ENCODE data around the gene ERI2.

The ERI2 gene

DNA sequence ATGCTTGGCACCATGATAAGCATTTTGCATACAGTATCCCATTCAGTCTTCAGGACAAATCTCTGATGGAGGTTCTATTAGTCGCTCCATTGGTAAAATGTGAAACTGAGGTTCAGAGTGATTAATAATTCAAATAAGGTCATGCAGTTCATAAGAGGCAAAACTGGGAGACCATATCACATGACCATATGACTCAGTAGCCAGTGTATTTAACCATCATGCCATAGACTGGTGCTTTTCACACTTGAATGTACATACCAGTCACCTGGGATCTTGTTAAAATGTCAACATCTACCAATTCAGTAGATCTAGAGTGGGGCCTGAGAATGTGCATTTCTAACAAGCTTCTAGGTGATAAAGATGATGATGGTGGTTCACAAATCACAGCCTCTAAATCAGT lies 38.2 kb downstream of the ERI2 start:
- Histone ChIP-seq H3F3A (ENCODE audit: insufficient read depth, low read length) (peaks cover 5% of the 10 kb centered on the region; the same call in 1 of the 2 replicates), H3K9ac (ENCODE audit: low read length) (no peak overlapping the region), H3K36me3 (replicated peaks; ENCODE audit: insufficient read depth, low read length) (no peaks in the 10 kb centered on the region), H3K79me2 (ENCODE audit: low read length) (no peaks in the 10 kb centered on the region), H3K9me2 (replicated peaks; ENCODE audit: insufficient read depth, low read length) (no peaks in the 10 kb centered on the region), H3K27ac (ENCODE audit: low read length) (no peak overlapping the region), H4K20me1 (ENCODE audit: insufficient read depth, low read length) (no peaks in the 10 kb centered on the region), H3K4me3 (ENCODE audit: low read length) (no peak overlapping the region), H2AFZ (ENCODE audit: low read length) (no peak overlapping the region), H3K4me2 (ENCODE audit: low read depth, low read length) (no peak overlapping the region), H3K4me1 (ENCODE audit: low read length) (peaks cover 1% of the 10 kb centered on the region), H3K27me3 (replicated peaks; ENCODE audit: insufficient read depth, low read length) (no peaks in the 10 kb centered on the region), H3K9me3 (replicated peaks; ENCODE audit: insufficient read depth, low read length) (no peaks in the 10 kb centered on the region)
- TF ChIP-seq EZH2 (optimal IDR thresholded peaks at IDR 0.05; ENCODE audit: low read depth, low read length), result no peak
- TF ChIP-seq EZH2phosphoT487 (IDR thresholded peaks at IDR 0.05; ENCODE audit: low read length), result no peak
- TF ChIP-seq, protein P1, sequence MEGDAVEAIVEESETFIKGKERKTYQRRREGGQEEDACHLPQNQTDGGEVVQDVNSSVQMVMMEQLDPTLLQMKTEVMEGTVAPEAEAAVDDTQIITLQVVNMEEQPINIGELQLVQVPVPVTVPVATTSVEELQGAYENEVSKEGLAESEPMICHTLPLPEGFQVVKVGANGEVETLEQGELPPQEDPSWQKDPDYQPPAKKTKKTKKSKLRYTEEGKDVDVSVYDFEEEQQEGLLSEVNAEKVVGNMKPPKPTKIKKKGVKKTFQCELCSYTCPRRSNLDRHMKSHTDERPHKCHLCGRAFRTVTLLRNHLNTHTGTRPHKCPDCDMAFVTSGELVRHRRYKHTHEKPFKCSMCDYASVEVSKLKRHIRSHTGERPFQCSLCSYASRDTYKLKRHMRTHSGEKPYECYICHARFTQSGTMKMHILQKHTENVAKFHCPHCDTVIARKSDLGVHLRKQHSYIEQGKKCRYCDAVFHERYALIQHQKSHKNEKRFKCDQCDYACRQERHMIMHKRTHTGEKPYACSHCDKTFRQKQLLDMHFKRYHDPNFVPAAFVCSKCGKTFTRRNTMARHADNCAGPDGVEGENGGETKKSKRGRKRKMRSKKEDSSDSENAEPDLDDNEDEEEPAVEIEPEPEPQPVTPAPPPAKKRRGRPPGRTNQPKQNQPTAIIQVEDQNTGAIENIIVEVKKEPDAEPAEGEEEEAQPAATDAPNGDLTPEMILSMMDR (IDR thresholded peaks at IDR 0.05; ENCODE audit: low read length), result no peak
- DNase-seq, result no peak

DNA sequence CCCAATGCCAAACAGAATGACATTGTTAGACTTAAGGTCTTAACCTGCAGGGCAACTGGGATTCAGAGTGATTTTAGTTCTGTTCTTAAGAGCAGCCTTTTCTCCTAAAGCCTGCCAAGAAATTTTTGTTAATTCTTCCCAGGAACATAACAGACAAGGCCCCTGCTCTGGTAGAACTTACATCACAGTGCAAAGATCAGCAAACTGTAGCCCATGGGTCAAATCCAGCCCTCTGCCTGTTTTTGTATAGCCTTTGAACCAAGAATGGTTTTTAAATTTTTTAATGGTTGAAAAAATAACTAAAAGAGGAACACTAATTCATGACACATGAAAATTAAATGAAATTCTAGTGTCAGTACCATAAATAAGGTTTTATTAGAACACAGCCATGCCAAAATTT lies 38.7 kb downstream of the ERI2 start:
- Histone ChIP-seq H3K79me2 (ENCODE audit: low read length) (no peaks in the 10 kb centered on the region), H3F3A (ENCODE audit: insufficient read depth, low read length) (peaks cover 5% of the 10 kb centered on the region; the same call in 1 of the 2 replicates), H3K9me3 (replicated peaks; ENCODE audit: insufficient read depth, low read length) (no peaks in the 10 kb centered on the region), H3K27ac (ENCODE audit: low read length) (no peak overlapping the region), H3K9ac (ENCODE audit: low read length) (no peak overlapping the region), H3K4me1 (ENCODE audit: low read length) (peaks cover 6% of the 10 kb centered on the region), H3K36me3 (replicated peaks; ENCODE audit: insufficient read depth, low read length) (no peaks in the 10 kb centered on the region), H3K4me2 (ENCODE audit: low read depth, low read length) (no peak overlapping the region), H4K20me1 (ENCODE audit: insufficient read depth, low read length) (no peaks in the 10 kb centered on the region), H2AFZ (ENCODE audit: low read length) (no peak overlapping the region), H3K27me3 (replicated peaks; ENCODE audit: insufficient read depth, low read length) (no peaks in the 10 kb centered on the region), H3K4me3 (ENCODE audit: low read length) (no peak overlapping the region), H3K9me2 (replicated peaks; ENCODE audit: insufficient read depth, low read length) (no peaks in the 10 kb centered on the region)
- no peak for DNase-seq
- TF ChIP-seq EZH2 (optimal IDR thresholded peaks at IDR 0.05; ENCODE audit: low read depth, low read length) (no peak), EZH2phosphoT487 (IDR thresholded peaks at IDR 0.05; ENCODE audit: low read length) (no peak)
- TF ChIP-seq, protein P1 (IDR thresholded peaks at IDR 0.05; ENCODE audit: low read length), result no peak

DNA sequence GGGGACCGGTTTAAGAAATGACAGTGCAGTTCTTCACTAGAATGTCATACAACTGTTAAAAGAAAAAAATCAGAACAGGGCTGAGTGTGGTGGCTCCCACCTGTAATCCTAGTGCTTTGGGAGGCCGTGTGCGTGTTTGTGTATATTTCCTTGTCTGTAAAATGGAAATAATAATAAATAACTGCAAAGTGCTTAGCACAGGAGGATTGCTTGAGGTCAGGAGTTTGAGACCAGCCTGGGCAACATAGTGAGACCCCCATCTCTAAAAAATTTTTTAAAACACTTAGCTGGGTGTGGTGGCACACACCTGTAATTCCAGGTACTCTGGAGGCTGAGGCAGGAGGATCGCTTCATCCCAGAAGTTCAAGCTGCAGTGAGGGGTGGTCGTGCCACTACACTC lies 40.0 kb downstream of the ERI2 start:
- Histone ChIP-seq H3K27ac (ENCODE audit: low read length) (no peak overlapping the region), H4K20me1 (ENCODE audit: insufficient read depth, low read length) (no peaks in the 10 kb centered on the region), H3K36me3 (replicated peaks; ENCODE audit: insufficient read depth, low read length) (no peaks in the 10 kb centered on the region), H3K9ac (ENCODE audit: low read length) (no peak overlapping the region), H3K9me2 (replicated peaks; ENCODE audit: insufficient read depth, low read length) (no peaks in the 10 kb centered on the region), H3K4me1 (ENCODE audit: low read length) (peaks cover 6% of the 10 kb centered on the region), H3F3A (ENCODE audit: insufficient read depth, low read length) (peaks cover 5% of the 10 kb centered on the region; the same call in 1 of the 2 replicates), H3K9me3 (replicated peaks; ENCODE audit: insufficient read depth, low read length) (no peaks in the 10 kb centered on the region), H3K79me2 (ENCODE audit: low read length) (no peaks in the 10 kb centered on the region), H2AFZ (ENCODE audit: low read length) (no peak overlapping the region), H3K4me3 (ENCODE audit: low read length) (no peak overlapping the region), H3K4me2 (ENCODE audit: low read depth, low read length) (no peak overlapping the region), H3K27me3 (replicated peaks; ENCODE audit: insufficient read depth, low read length) (no peaks in the 10 kb centered on the region)
- no peak for DNase-seq
- no peak for TF ChIP-seq EZH2phosphoT487 (IDR thresholded peaks at IDR 0.05; ENCODE audit: low read length)
- TF ChIP-seq, protein P1 (IDR thresholded peaks at IDR 0.05; ENCODE audit: low read length), result no peak
- TF ChIP-seq EZH2 (optimal IDR thresholded peaks at IDR 0.05; ENCODE audit: low read depth, low read length), result no peak
